NCI-H146 (cell line): ENCODE results near the gene P2RX6.
"Not testable (repeated sequence)": the region's sequence is repeated elsewhere in the genome, so short reads cannot be mapped to it uniquely, and the experiment has no call there.

Experiments
- DNase-seq: peaks from one replicate; lab custom pipeline; 2025; lab: John Stamatoyannopoulos, UW

The P2RX6 gene

GRCh38 chr22:20994128-20994901 is 20.6 kb upstream of the P2RX6 start:
- no peak for DNase-seq

GRCh38 chr22:20994902-20995241 is 20.1 kb upstream of the P2RX6 start:
- no peak for DNase-seq

DNA sequence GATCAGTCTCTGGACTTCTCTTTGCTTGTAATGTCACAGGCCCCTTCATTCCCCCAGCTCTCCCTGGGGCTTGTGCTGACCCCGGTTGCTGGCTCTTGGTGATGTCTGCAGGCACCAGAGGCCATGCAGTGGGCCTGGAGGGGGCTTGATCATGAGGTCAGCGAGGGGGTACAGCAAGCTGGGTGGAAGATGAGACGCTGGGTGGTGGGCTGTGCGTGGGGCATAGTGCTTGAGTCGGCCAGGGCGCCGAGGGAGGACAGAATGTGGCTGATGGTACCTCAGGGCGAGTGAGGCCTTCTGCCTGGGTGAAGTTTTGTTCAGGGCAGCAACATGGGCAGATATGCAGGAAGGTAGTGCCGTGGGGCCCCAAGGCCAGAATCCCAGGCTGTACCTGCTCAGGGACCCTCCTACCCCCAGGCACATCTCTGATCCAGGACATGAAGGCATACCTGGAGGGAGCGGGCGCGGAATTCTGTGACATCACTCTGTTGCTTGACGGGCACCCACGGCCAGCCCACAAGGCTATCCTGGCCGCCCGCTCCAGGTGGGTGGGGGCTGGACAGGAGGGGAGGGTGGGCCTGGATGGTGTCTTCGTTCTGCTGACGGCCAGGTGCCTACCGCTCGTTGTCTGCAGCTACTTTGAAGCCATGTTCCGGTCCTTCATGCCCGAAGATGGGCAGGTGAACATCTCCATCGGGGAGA is 19.5 kb upstream of the P2RX6 start:
- no peak for DNase-seq

GRCh38 chr22:20996031-20996410 is 18.9 kb upstream of the P2RX6 start:
- no peak for DNase-seq

DNA sequence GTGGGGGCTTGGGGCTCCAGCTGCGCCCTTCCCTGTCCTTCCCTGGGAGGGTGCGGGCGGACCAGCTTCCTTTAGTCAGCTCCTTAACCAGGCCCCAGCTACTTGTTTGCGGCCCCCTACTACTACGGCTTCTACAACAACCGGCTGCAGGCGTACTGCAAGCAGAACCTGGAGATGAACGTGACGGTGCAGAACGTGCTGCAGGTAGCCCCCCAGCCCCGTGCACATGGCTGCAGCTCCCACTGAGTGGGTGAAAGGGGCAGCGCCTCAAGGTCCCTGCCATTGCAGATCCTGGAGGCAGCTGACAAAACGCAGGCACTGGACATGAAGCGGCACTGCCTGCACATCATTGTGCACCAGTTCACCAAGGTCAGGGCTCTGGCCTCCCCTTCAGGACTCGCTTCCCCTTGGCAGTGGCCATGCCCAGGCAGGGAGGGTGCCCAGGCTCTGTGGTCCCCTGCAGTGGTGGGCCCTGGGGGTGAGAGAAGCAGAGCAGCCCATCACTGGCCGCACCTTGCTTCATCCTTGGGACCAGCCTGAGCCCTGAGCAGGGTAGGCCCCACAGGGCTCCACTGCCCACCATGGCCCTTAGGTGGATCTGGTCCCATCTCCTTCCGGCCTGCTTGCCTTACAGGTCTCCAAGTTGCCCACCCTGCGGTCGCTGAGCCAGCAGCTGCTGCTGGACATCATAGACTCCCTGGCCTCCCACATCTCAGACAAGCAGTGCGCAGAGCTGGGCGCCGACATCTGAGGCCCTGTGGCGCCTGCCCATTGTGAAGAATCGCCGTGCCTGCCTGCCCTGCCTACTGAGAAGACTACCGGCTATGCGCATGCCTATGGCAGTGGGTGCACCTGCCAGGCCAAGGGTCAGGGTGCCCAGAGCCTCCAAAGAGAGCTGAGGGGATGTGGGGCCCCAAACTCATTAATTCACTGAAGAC is 18.1 kb upstream of the P2RX6 start:
- no peak for DNase-seq

DNA sequence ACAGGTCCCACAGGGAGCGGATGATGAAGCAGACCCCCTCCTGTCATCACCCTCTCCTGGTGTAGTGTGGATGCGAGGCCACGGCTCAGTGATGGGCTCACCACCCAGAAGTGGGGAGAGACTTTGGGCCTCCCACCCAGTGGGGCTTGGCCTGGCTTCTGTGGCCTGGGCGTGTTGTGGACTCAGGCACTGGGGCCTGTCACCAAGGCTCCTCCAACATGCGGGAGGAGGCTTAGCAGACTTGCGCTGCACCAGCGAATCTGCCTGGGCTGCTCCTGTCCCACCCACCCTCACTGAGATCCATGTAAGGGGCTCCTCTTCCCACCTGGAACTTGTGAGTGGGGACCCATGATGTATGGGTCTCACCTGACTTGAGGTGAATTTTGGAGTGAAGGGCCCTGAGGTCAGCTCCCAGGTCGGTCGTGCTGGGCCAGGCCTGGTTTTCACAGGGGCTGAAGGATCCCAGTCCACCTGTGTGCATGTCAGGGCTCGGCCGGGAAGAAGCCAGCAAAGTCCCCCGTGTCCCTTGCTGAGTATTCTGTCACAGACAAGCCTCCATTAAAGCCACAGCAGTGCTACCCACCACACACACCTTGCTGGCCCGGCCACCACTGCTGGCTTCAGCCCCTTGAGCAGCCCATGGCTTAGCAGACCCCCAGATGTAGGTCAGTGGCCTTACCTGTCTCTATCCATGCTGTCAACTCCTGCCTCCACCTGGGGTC is 17.3 kb upstream of the P2RX6 start:
- DNase-seq, result no peak

DNA sequence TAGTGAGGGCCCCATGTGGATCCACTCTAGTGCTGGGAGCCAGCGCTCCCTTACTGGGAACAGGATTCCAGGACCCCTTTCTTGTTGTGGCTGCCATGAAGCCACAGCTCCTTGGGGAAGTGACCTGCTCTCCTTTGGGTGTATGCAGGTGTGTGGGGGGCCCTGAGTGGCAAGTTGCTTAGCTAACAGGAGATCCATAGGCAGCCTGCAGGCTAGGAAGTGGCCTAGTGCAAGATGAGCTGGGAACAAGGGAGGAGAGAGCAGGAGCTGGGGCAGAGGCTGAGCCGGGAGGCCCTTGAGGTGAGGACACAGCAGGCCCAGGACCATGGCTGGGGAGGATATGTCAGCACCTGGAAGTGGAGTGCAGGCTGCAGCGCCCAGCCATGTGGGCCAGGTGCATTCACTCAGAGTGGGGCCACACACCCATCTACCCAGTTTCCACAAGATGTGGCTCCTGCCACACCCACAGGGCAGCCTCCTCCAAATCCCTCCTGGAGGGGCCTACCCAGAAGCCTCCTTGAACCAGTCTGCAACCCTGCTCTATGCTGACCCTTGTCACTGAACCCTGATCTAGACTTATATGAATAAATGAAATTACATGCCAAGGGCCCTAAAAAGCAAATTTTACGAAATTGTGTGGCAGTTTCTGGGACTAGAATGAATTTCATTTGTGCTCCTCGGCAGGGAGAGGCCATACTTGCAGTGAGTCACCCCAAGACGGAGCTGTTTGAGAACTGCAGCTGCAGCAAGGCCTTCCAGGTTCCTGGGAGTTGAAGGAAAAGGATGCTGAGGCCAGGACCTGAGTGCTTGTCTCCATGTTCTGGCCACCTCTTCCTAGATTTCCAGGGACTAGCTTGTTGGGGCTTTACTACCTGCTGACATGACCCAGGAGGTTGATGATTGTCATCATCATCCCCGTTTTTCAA is 16.3 kb upstream of the P2RX6 start:
- no peak for DNase-seq

DNA sequence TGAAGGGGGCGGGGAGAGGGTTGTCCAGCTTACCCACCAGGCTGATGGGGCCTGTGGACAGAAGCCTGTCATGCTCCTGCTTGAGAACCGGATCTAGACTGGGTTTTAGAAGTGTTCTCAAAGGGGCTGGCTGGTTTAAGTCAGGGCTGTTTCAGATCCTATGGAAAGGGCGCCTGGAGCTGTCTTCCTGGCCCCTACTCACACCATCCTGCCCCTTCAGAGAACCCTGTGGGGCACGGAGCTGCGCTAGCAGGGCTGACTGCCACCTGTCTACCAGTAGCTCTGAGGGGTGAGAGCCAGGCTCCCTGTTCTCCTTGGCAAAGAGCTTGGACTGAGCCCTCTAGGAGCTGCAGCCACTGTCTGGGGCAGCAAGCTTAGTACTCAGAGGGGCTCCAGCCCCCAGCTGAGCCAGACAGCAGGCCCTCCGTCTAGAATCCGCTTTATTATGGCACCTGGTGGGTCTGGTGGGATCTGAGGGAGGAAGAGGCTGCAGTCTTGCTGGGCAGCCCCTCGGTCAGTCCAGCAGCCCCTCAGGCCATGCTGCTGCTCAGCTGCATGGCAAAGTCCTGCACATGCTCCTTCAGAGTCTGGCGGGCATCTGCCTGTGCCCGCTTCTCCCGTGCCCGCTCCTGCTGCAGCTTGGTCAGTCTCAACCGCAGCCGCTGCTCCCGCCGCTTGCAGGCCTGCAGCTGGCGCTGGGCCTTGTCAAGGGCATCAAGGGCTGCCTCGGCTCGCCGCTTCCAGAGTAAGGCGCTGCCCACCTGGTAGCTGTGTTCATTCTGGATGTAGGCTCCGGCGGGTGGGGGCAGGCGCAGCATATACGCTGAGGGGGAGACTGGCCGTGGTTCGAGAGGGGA is 15.4 kb upstream of the P2RX6 start:
- DNase-seq, result no peak

DNA sequence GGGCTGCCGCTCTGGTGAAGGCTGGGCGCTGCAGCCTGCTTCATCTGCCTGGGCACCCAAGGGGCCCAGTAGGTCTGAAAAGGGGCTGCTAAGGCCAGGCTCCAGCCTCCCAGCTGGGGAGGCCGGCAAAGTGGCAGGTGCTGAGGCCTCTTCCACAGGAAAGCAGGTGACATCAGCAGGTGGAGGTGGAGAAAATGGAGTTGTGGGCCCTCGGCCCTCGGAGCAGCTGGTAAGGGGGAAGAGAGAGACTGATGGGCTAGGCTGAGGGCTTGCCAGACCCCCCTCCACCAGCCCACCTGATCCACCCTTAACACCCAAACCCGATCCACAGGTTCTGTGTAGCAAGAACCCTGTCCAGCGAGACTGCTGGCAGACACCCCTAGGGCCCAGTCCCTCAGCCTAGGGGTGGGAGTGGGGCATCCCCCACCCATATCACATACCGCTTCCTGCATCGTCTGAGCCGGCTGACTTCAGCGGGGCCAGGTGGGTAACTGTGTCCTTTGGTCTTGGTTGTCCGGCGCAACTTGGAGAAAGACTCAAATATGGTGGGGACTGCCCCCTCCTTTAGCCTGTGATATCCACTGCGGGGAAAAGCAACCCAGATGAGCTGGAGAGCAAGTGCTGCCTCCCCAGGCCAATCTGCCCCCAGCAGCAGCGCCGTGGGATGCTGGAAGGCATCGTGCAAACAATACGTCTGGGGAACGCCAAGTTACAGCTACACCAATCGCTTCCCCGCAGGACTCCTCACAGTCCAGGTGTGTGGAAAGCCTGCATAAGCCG is 14.6 kb upstream of the P2RX6 start:
- DNase-seq, result peak; percentile 42

- no peak for DNase-seq
Observed at GRCh38 chr22:21000987-21001600, 13.9 kb upstream of the P2RX6 start.

DNA sequence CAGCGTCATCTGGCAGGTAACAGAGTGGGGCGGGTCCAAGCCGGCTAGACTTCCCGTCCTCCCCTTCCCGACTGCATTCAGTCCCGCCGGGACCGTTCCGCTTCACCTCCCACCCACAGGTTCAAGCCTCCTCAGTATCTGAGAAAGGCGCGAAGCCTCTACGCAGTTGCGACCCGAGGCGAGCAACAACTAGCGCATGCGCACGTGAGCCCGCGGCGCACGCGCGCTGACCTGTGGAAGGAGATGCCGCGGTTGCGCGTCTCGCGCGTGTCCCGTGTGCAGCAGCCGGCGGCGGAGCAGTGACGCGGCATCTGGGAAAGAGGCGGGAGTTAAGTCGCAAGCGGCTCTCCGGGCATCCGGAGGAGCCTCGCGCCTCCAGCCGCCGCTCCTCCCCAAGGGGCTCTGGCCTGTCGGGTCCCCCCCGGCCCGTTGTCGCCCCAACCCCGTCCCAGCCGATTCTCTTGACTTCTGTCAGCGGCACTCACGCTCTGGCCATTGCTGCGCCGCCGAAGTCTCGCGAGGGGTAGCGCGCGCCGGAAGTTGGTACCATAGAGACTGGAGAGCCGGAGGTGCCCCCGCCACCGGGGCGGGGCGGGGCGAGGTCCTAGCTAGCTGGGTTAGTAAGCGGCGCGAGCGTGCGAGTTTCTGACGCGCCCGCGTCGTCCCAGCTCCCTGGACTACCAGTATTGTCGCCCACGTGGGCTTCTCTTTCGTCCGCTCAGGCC is 13.2 kb upstream of the P2RX6 start, which contains the start of gene THAP7:
THAP7 (minus strand) TSS at position 518 of the 725 bp plus-strand sequence; CDS start at position 311, 207 bp downstream.
- DNase-seq, result peak; percentile 92

DNA sequence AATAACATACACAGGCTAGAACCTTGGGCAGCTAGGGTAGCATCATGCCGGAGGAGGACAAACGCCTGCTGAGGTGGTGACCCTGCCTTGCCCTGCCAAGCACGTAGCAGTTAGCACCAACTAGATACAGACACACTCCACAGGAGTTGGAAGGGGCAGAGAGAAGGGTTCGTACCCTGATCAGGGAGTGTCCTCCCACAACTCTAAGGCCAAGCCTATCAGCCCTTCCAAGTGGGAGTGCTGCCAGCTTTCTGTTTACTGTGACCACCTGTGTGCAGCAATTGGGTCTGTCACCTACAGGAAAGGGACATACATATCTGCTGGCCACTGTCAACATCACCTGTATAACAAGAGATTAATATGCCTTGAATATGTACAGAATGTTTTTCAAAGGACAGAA is 11.2 kb upstream of the P2RX6 start:
- DNase-seq, result peak; percentile 49

DNA sequence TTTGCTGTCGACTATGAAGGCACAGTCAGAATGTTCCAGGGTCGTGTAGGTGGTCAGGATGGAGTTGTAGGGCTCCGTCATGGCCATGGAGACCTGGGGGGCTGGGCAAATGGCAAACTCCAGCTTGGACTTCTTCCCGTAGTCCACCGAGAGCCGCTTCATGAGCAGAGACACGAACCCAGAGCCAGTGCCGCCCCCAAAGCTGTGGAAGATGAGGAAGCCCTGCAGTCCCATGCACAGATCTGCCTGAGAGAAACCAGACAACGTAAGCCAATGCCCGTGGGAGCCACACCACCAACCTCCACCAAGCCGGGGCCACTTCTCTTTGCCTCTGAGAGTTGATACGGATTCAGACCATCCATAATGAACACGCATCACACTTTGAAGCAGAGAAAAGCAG is 5.8 kb upstream of the P2RX6 start:
- not testable (repeated sequence) for DNase-seq

- no peak for DNase-seq
Observed at GRCh38 chr22:21009638-21010425, 5.1 kb upstream of the P2RX6 start.

GRCh38 chr22:21010426-21011113 is 4.4 kb upstream of the P2RX6 start:
- no peak for DNase-seq
